Stimulated activated CD4-positive, alpha-beta T cell treated with anti-CD3 and anti-CD28 coated beads, Interleukin-4, amount 100 ng/mL, for 48 hours (primary cell): ENCODE data around the gene EGLN1.

Source experiments
- DNase-seq, 2 donors: peaks; one replicate each; pipeline ENCODE4 v3.0.0-alpha.2; 2020; ENCODE audit warnings: low read depth in 2 of 2

Gene EGLN1

DNA sequence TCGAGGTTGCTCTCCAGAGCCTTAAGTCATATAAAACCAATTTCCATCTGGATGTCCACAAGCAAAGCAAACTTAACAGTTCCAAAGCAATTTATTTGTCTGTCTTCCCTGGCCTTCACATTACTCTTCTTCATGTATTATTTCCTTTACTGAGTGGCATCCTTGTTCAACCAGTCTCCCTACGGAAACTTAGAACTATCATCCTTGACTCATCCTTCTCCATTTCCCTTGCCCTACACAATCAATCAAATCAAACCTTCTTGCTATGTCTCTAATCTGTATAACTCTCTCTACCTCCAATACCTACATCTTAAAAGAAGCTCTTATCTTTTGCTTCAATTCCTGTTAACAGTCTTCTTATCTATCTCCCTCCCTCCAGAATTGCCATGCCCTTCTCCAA is 25.4 kb downstream of the EGLN1 start:
- DNase-seq: no peak

- DNase-seq: no peak
Measured at GRCh38 chr1:231395998-231396390, 26.1 kb downstream of the EGLN1 start.

GRCh38 chr1:231395076-231395997 is 26.8 kb downstream of the EGLN1 start:
- no peak for DNase-seq

DNA sequence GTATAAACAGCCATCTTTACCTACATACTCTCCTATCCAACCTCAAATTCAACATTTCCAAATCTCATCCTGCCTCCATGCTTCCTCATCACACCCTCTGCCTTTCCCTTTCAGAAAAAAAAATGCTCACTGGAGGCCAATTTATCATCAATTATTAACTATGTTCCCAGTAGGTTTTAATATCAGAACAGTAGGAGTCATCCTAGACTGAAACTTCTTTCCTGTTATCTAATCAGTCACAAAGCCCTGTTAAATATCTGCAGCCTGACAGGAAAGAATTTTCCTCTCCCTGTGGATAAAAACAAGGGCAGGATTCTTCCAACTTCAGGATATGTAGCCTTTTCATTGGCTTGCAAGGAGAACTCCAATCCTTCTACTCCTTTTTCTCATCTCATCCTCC is 28.4 kb downstream of the EGLN1 start:
- DNase-seq: no peak

DNA sequence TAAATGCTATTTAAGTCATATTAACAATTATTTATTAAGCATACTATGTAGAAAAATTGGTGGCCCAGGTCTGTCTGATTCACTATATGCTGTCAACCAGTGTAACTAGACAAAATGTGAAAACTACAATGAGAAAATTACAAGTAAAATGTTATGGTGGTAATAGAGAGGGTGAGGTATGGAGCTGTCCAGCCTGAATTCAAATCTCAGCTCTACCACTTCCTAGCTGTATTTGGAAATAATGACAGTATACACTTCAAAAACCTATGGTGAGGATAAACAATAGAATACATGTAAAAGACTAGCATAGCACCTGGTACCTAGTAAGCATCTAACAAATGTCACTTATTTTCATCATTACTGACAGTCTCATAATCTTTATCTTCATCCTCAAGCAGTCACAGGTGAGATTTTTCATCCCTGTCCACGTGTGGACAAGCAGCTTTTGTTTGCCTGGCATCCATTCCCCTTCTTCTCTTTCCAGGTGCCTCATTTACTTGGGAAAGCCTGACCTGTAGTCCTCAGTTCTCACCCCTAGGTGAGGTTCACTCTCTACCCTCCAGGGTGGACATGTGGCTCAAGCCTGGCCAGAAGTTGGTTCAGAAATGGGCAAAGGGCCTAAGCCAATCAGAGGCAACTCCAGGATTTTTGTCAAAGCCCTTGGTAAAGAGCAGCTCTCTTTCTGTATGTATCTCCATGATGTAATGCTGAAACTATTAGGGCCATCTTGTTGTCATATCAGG is 29.5 kb downstream of the EGLN1 start:
- no peak for DNase-seq

DNA sequence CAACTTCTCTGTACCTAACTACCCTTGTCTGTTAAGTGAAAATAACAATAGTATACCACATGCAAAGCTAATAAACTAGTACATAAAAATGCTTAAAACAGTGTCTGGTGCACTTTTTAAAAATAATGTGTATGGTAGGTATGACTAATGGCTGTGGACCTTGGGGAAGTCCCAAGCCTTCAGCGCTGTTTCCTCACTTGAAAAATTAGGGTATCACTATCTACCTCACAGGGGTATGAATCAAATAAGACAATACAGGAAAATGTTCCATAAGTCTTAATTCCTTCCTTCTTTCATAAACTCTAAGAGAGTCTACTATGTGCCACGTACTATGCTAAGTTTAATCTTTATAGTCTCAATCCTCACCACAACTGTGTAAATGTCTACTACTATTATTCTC is 32.0 kb downstream of the EGLN1 start:
- DNase-seq: no peak

DNA sequence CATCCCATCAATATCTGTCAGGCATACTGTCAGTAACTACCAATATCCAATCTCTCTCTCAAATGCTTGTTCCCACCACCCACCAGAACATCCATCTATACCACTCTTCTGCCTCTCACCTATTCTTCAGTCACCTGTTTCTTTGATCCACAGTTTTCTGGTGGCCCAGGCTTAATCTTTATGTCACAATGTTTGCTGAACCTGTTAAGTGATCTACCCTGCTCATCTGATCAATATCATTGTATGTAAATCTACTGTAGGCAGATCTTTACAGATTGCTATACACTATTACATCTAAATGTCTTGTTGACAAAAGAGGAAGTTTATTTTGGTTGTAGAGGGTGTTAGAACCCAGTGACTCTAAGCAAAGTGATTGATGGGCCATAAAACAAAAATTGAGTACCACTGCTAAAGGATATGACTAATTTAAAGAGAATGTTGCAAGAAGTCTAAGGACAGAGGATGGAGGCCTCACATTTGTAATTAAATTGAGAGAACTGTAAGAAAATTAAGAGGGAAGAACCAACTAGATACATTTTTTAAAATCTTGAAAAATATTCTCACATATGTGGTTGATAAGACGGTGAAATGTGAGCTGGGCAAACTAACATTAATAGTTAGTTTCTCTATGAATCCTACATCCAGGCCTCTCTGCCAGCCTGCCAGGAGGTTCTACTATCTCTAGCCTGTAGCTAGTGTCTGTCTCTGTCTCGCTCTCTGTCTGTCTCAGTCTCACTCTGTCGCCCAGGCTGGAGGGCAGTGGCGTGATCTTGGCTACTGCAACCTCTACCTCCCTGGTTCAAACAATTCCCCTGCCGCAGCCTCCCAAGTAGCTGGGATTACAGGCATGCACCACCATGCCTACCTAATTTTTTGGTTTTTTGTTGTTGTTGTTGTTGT is 34.1 kb downstream of the EGLN1 start:
- DNase-seq: no peak

- DNase-seq: no peak
Measured at GRCh38 chr1:231386466-231386865, 35.6 kb downstream of the EGLN1 start.

GRCh38 chr1:231385416-231385748 is 36.7 kb downstream of the EGLN1 start:
- DNase-seq: no peak

DNA sequence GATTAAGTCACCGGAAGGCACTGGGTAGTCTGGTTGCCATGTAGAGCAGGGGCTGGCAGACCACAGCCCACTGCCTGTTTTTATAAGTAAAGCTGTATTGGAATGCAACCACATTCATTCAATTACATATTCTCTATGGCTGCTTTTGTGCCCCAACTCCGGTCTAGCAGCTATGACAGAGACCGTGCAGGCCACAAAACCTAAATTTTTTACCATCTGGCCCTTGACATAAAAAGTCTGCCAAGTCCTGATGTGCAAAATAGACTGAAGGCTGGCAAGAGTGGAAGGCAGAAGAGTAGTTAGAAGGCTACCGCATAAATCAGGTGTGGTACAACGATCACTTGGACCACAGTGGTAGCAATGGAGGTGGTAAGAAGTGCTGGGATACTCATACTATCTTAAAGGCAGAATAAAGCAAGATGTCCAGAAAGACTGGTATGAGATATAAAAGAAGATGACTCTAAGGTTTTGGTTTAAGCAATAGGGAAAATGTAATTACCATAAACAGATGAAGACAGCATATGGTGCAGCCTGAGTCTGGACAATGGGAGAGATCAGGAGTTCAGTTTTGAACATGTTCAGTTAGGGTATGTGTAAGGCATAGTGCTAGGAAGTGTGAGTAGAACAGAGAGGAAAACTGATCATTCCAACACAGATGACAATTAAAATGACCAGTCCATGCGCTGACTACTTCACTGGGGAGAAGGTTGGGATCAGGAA is 37.2 kb downstream of the EGLN1 start:
- no peak for DNase-seq

DNA sequence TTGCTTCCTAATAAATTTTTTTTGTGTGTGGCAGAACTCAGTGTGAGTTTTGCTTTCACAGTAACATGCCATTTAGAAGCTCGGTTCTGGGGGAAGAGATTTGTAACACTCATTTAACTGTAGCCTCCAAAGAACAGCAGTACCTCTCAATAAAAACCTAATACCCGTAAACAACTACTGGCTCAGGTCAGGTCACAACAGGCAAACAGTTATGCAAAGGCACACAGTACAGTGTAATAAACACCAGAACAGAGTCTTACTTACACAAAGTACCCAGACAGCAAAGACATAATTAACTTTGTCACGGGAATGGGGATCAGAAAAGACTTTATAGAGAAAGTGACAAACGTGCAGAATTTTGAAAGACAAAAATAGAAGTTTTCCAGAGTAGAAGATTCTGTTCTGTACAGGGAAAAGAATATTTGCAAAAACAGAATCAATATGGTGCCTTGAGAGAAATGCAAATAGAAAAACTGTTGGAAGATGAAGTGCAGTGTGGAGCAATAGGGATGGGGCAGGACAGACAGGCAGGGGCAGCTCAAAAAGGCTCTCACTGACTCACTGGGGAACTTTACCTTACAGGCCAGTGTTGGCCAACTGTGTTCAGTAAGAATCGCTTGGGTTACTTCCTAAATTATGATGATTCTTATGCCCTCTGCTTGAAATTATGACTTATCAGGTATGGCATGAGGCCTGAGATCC is 38.8 kb downstream of the EGLN1 start:
- DNase-seq: no peak

- DNase-seq: no peak
Measured at GRCh38 chr1:231382426-231382825, 39.7 kb downstream of the EGLN1 start.

DNA sequence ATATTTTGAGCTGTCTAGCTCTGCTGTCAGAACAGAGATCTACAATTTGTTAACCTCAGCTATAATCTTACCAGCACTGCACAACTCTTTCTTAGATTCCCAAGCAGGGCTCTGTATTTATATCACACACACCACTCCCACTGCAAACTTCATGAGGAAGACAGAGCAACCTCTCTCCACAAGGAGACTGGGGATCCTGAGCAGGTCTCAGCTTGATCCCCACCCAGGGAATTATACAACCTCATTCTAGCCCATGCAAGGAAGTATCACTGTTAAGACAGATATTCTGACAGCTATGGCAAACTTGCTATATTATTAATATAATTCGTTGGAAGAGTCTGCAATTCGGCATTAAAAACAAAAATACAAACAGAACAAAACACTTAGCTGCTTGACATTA is 40.4 kb downstream of the EGLN1 start:
- DNase-seq: no peak

DNA sequence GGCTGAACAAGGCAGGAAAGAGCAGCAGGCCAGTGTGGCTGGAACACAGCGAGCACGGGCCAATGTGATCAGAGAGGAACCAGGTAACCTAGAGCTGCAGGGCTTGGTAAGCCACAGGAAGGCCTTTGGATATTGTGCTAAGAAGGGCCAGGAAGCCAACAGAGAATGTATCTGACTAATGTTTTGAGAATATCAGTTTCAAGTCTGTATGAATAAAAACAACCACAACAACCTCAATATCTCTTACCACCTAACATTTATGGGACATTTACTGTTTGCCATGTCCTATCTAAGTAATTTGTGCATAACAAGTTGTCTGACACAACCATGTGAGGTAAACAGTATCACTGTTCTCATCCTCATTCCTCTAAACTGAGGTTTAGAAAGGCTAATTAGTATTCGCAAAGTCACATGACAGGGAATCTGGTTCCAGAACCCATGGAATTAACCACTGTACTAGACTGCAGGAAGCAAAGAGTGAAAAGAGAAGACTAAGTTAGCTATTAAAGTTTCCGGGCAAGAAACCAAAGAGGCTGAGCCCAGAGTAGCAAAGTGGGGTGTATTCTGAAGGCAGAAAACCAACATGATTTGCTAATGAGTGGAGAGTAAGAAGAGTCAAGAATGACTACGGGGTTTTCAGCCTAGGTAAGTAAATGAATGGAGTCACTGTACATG is 45.1 kb downstream of the EGLN1 start:
- DNase-seq: no peak

GRCh38 chr1:231376101-231376500 is 46.0 kb downstream of the EGLN1 start:
- DNase-seq: no peak

DNA sequence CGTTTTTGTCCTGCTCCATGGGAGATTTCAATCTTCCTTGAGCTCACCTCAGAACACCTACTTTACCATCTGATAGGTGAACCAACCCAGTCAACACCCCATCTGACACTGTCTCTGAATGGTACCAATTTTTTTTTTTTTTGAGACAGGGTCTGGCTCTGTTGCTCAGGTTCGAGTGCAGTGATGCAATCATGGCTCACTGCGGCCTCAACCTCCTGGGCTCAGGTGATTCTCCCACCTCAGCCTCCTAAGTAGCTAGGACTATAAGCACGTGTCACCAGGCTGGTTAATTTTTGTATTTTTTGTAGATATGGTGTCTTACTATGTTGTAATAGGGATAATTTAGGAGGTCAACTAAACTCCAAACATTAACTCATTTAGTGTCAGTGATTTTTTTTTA is 47.7 kb downstream of the EGLN1 start:
- no peak for DNase-seq

DNA sequence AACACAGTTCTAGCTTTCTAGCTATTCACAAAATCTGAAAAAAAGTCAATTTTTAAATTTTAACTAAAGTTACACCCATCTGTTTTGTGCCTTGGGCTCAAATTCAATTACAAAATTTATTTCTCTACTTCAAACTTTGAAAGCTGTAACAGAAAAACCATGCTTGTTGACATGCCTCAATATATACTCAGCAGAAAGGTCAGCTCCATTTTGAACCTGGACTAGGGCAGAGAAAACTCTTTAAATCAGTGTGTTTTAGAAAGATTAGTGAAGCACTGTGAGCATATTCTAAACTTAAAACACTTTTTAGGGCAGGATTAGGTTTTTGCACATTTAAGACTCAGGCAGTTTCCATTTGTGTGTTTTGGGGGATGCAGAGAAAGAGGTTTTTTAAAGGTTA is 49.6 kb downstream of the EGLN1 start:
- DNase-seq: no peak

GRCh38 chr1:231369282-231369681 is 52.8 kb downstream of the EGLN1 start:
- DNase-seq: no peak

DNA sequence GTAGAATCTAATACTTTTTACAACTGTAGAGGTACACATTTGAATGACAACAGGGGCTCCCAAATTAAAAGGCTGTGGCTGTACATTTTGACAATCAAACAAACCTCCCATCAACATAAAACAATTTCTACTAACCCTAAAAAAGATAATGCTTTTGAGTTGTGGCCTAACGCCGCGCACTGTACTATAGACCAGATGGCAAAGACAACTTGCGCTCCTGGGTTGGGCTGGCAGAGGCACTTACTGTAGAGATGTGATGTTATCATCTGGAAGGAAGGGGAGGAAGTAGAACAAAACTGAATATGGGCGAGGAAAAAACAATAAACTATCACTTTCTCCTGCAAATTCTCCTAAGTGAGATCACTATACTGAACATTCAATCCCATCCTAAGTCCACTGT is 57.9 kb downstream of the EGLN1 start:
- DNase-seq: no peak

DNA sequence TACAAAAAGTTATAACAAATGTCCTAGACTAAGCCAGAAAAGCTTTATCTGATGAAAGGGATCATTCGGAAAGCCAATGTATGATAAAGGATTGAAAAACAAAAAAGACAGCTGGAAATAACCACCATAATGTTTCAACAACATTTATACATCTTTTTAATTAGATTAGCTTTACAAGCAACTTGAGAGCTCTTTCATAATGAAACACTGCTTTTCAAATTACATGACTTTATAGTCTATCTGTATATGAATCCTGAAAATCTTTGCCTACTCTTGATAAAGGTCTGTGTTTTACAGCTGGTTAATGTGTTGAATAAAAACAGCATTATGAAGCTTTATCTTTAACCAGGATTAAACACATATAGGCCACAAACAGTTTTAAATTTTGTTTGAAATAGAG is 58.5 kb downstream of the EGLN1 start:
- no peak for DNase-seq
